ENCODE data around the gene ACP7.

DNA sequence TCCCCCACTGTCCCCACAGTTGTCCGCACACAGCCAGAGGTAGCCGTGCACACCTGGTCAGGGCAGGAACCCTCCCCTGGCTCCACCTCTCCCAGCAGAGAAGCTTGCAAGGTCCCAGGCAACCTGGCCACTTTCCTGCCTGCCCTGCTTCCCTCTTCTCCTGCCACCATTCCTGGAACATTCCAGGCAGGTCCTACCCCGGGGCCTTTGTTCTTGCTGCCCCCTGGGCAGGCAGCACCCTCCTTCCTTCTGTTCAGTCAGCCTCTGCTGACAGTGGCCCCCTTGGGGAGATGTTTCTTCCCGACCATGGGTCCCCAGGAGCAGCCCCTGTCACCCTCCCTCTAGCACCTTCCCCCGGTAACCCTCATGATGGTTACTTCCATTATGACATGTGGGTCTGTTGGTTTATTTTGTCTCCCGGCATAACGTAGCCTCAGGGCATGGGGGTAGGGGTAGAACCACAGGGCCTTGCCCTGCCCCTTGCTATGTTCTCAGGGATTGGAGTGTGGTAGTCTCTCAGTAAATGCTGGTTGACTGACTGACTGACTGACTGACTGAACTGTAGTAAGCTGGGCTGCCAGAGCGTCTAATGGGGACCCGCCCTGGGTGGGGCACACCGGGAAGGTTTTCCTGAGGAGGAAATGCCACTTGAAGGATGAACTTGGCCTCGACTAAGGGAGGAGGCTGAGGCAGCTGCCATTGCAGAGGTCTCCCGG lies 52.2 kb downstream of the ACP7 start:
- TF ChIP-seq POLR2A (IDR thresholded peaks at IDR 0.05) = no peak
- no peak for TF ChIP-seq CTCF (IDR thresholded peaks at IDR 0.05)

Measured in lower leg skin (tissue), 3 donors.